ENCODE measurements around the gene PDE6H.

Gene PDE6H

DNA sequence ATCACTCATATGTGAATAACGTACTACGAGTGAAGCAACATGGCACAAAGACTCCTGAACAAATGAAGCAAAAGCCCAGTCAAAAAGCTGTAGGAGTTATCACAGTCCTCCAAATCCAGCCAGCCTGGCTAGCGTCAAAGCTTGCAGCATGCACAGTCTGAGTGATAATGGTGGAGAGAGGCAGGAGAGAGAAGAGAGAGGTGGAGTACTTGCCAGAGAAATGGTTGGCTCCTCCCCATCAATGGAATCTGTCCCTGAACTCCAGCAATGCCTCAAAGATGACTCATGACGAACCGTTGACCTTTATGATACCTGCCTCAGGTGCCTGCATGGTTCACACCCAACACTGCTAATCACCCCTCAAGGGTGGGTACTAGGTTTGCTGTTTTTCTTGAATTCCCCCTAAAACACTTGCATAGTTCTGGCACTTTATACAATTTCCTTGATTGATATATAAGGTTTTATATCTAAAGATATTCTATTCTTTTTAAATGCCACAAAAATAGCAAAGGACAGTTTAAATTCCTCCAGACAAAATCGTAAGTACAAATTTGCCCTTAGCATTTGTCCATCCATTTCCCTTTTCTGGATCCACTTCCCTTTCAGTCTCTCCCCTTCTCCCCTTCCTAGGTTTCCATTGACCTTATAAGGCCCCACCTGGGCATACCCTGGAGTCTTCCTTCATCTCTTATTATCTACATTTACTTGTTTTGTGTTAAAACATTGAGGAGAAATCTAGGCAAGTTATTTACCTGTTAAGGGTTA, 21.7 kb upstream of the PDE6H start:
- DNase-seq (ENCODE audit: extremely low read depth, low read depth), result no peak
- TF ChIP-seq, protein P1, sequence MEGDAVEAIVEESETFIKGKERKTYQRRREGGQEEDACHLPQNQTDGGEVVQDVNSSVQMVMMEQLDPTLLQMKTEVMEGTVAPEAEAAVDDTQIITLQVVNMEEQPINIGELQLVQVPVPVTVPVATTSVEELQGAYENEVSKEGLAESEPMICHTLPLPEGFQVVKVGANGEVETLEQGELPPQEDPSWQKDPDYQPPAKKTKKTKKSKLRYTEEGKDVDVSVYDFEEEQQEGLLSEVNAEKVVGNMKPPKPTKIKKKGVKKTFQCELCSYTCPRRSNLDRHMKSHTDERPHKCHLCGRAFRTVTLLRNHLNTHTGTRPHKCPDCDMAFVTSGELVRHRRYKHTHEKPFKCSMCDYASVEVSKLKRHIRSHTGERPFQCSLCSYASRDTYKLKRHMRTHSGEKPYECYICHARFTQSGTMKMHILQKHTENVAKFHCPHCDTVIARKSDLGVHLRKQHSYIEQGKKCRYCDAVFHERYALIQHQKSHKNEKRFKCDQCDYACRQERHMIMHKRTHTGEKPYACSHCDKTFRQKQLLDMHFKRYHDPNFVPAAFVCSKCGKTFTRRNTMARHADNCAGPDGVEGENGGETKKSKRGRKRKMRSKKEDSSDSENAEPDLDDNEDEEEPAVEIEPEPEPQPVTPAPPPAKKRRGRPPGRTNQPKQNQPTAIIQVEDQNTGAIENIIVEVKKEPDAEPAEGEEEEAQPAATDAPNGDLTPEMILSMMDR (IDR thresholded peaks at IDR 0.05; ENCODE audit: low read depth, low read length), result no peak

DNA sequence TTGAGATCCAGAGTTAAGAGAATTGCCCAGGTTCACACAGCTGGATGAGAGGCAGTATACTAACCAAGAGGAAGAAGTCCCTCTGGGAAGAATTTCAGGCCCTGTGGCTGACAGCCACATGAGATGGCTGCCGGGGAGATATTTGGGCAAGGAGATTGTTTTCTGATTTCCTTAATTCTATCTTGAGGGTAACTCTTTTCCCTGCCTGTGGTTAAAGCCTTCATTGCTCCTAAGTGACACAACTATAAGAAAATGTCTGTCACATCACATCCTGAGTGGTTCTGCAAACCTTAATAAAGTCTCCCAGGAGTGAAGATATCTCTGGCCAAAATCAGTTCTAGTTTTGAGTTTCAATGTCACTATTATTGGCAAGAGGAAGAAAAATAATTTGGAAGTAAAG, 21.0 kb upstream of the PDE6H start:
- TF ChIP-seq, protein P1 (IDR thresholded peaks at IDR 0.05; ENCODE audit: low read depth, low read length), result no peak
- DNase-seq (ENCODE audit: extremely low read depth, low read depth), result no peak

DNA sequence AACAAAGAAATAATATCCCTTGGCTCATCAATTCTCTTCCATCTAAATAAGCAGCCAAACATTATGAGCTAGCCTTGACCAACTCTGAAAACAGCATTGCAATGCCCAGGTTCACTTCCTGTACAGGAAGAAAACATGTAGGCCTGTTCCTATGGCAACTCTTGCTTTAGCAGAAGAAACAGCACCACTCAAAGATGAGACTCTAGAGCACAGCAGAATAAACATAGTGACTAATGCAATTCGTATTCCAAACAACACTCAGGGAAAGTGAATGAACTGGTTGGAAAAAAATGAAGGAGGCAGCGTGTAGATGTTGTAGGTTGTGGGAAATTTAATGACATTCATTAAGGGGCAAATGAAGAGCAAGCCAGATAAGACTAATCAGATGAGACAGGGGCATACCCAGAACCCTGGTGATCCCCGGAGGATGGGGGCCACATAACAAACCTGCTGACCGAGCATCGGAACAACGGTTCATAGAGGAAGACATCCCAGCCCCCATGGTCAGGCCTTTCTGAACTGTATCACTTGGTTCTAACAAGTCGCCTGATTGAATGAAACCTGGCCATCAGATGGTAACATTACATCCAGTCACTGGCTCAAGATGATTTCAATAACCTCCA, 20.4 kb upstream of the PDE6H start:
- DNase-seq (ENCODE audit: extremely low read depth, low read depth), result peak; percentile 64
- TF ChIP-seq, protein P1 (IDR thresholded peaks at IDR 0.05; ENCODE audit: low read depth, low read length), result no peak

- DNase-seq (ENCODE audit: extremely low read depth, low read depth), result no peak
- TF ChIP-seq, protein P1 (IDR thresholded peaks at IDR 0.05; ENCODE audit: low read depth, low read length), result no peak
These were observed 19.1 kb upstream of the PDE6H start for GRCh38 chr12:14953752-14954151.

GRCh38 chr12:14954269-14954668, 18.6 kb upstream of the PDE6H start:
- no peak for DNase-seq (ENCODE audit: extremely low read depth, low read depth)
- TF ChIP-seq, protein P1 (IDR thresholded peaks at IDR 0.05; ENCODE audit: low read depth, low read length), result no peak

DNA sequence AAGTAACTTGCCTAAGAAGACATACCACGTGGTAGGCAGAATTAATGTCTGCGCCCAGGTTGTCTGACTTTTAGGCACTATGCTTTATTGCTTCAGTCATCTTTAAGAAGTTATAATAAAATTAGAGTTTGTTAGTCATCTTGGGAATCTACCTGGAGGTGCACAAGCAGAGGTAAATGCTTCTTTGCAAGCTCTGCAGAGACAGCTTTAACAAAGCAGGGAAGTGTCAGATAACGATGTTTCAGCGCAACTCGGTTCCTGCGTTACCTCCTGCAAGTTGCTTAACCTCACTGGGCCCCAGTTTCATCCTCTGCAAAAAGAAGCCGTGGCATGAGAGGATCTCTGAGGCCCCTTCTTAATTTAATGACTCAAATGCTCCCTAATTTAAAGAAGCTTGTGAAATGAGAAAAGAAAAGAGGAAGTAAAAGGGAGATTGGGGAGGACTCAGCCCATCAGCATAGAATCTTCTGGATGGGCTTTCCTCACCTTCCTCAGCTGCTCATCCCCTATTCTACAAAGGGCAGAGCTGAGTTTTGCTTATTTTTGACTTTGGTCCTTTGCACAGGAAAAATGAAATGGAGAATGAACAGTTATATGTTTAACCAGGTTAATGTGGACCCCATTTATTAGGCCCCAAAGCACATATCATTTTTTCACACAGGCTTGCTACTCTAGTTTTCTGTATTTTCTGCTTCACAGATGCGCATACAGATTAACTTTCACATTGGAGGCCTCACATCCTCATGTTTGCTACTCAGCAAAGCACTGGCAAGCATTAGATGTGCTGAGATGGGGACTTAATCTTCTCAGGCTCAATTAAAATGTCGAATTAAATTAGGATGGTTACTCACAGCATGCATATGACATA, 16.6 kb upstream of the PDE6H start:
- DNase-seq (ENCODE audit: extremely low read depth, low read depth), result no peak
- TF ChIP-seq, protein P1 (IDR thresholded peaks at IDR 0.05; ENCODE audit: low read depth, low read length), result no peak

All from AG09319 (cell line).